Measurements from ENCODE around the gene PDLIM3.

- no peak for TF ChIP-seq HMG20B (CRISPR knock-in tag; conservative IDR thresholded peaks at IDR 0.05)
- no peak for TF ChIP-seq ZFP91 (CRISPR knock-in tag; IDR thresholded peaks at IDR 0.05; ENCODE audit: borderline replicate concordance)
- 0 out of 2 replicates have a peak, but pooled peaks have one; percentile 21 for TF ChIP-seq ZSCAN5A (CRISPR knock-in tag; IDR thresholded peaks at IDR 0.05; ENCODE audit: borderline replicate concordance)
- no peak for TF ChIP-seq SMARCC2 (IDR thresholded peaks at IDR 0.05)
- no peak for TF ChIP-seq CTCF (CRISPR knock-in tag; IDR thresholded peaks at IDR 0.05)
- no peak for TF ChIP-seq ZNF276 (CRISPR knock-in tag; IDR thresholded peaks at IDR 0.05; ENCODE audit: low read depth)
- peak; percentile 3 to 83; a peak in 2 of 4 replicates for TF ChIP-seq NR2F1 (CRISPR knock-in tag; IDR thresholded peaks at IDR 0.05)
- no peak for TF ChIP-seq SKIL (CRISPR knock-in tag; IDR thresholded peaks at IDR 0.05; ENCODE audit: borderline replicate concordance)
- no peak for TF ChIP-seq ZNF512B (CRISPR knock-in tag; IDR thresholded peaks at IDR 0.05; ENCODE audit: borderline replicate concordance)
- TF ChIP-seq MLX (CRISPR knock-in tag; IDR thresholded peaks at IDR 0.05): no peak
- TF ChIP-seq HOXA9 (CRISPR knock-in tag; IDR thresholded peaks at IDR 0.05; ENCODE audit: borderline replicate concordance): no peak
- TF ChIP-seq POLR2AphosphoS5 (IDR thresholded peaks at IDR 0.05; ENCODE audit: low read depth, low read length): peak; percentile 36; the same call in 1 of the 2 replicates
- no peak for TF ChIP-seq CHCHD3 (CRISPR knock-in tag; IDR thresholded peaks at IDR 0.05)
Observed at GRCh38 chr4:185567381-185568376, 32.4 kb upstream of the PDLIM3 start.
